C4-2B (cell line): ENCODE data around the gene CA14.

Experiments
- H3K27ac ChIP-seq: fragments of 450-650 bp; 2 replicates; pipeline ENCODE4 v1.5.1; 2017
- CTCF ChIP-seq: fragments of 450-650 bp; conservative IDR thresholded peaks from 2 replicates; pipeline ENCODE4 v1.5.1; 2017; ENCODE audit warnings: mild to moderate bottlenecking
- ZFX ChIP-seq: fragments of 450-650 bp; IDR thresholded peaks from 2 replicates; pipeline ENCODE4 v1.6.1; 2017

CA14 gene

GRCh38 chr1:150249936-150250335, 7.6 kb upstream of the CA14 start:
- H3K27ac ChIP-seq = no peak overlapping the region
- TF ChIP-seq ZFX = no peak
- no peak for TF ChIP-seq CTCF

DNA sequence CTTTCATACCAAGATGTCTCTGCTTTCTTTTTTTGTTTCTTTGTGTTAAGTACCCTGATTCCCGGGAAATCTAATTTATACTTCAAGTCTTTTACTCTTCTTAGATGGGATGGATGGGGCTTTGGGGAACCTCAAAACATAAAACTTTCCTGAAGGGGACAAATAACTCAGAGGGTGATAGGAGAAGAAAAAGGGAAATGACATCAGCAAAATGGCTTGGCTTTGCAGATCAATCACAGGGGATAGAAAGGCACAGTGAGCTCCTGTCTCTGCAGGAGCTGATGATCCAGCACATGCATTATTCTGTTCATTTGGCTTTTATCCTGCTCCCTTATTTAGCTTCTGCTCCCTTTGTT, 1.4 kb upstream of the CA14 start:
- TF ChIP-seq ZFX = no peak
- TF ChIP-seq CTCF = peak; percentile 58
- H3K27ac ChIP-seq = no peak overlapping the region

- no peak overlapping the region for H3K27ac ChIP-seq
- TF ChIP-seq ZFX (no peak), CTCF (no peak)
Observed at GRCh38 chr1:150256554-150257341, 826 bp upstream of the CA14 start.

- peak overlapping the region; percentile 17; the same call in 1 of the 2 replicates for H3K27ac ChIP-seq
- TF ChIP-seq CTCF (no peak), ZFX (no peak)
Observed at GRCh38 chr1:150259217-150259616, 1.6 kb downstream of the CA14 start.

GRCh38 chr1:150259758-150260669, 2.4 kb downstream of the CA14 start:
- peak overlapping the region; percentile 17 for H3K27ac ChIP-seq
- no peak for TF ChIP-seq CTCF
- TF ChIP-seq ZFX = no peak

DNA sequence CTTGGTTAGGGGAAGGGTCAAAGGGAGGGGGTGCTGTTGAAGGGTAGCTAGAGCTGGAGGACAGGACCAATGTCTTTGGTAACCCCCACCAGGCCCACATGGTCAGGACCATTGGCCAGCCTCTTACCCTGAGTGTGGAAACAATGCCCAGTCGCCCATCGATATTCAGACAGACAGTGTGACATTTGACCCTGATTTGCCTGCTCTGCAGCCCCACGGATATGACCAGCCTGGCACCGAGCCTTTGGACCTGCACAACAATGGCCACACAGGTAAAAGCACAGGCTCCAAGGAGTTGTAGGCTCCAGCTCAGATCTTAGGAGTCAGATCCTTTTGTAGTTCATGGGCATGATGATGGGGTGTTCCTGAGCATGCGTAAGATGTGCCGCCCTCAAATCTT, 3.8 kb downstream of the CA14 start:
- TF ChIP-seq ZFX = no peak
- no peak for TF ChIP-seq CTCF
- no peak overlapping the region for H3K27ac ChIP-seq
